Erythroblast (primary cell): ENCODE measurements around the gene GNG13.
"Not testable (repeated sequence)": the region's sequence is repeated elsewhere in the genome, so short reads cannot be mapped to it uniquely, and the experiment has no call there.

ENCODE experiments used
- DNase-seq, 2 experiments: peaks; one replicate each; lab custom pipeline; 2025; lab: John Stamatoyannopoulos, UW
- GATA1 ChIP-seq: IDR thresholded peaks from 2 replicates; pipeline ENCODE4 v1.6.1; 2011; ENCODE audit warnings: low read depth, mild to moderate bottlenecking, control low read depth, low read length, moderate library complexity
- POLR2A ChIP-seq: IDR thresholded peaks from 2 replicates; pipeline ENCODE4 v1.6.1; 2011; ENCODE audit warnings: mild to moderate bottlenecking, low read length

GNG13 gene

DNA sequence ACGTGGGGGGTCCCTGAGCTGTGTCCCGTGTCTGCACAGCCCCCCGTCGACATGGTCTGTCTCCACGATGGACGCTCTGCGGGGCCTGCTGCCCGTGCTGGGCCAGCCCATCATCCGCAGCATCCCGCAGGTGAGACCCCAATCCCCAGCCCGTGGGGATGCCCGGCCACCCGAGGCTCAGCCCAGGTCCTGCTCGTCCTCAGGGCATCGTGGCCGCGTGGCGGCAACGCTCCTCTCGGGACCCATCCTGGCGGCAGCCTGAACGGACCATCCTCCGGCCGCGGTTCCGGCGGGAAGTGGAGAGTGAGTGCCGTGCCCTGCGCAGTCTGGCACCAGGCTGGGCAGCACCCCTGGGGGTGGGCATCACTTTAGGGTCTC is 35.1 kb downstream of the GNG13 start:
- no peak for TF ChIP-seq GATA1
- no peak for TF ChIP-seq POLR2A

DNA sequence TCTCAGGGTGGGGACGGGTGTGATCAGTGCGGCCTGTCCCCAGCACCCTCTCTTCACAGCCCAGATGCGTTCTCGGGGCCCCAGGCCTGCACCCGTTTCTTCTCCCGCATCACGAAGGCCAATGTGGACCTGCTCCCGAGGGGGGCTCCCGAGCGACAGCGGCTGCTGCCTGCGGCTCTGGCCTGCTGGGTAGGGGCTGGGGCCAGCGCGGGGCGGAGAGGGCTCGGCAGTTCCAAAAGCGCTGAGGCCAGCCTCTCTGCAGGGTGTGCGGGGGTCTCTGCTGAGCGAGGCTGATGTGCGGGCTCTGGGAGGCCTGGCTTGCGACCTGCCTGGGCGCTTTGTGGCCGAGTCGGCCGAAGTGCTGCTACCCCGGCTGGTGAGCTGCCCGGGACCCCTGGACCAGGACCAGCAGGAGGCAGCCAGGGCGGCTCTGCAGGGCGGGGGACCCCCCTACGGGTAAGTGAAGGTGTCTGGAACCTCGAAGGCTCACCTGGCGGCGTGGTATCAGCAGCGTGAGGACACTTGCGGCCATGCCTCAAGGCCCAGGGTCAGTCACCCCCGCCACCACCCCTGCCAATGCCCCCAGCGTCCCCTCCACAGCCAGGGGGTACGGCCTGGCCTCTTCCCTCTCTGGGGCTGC is 35.6 kb downstream of the GNG13 start:
- TF ChIP-seq POLR2A (no peak), GATA1 (no peak)
- no peak for DNase-seq

More for the DNA sequence above, 35.1 kb downstream of the GNG13 start:
- DNase-seq, result no peak

DNA sequence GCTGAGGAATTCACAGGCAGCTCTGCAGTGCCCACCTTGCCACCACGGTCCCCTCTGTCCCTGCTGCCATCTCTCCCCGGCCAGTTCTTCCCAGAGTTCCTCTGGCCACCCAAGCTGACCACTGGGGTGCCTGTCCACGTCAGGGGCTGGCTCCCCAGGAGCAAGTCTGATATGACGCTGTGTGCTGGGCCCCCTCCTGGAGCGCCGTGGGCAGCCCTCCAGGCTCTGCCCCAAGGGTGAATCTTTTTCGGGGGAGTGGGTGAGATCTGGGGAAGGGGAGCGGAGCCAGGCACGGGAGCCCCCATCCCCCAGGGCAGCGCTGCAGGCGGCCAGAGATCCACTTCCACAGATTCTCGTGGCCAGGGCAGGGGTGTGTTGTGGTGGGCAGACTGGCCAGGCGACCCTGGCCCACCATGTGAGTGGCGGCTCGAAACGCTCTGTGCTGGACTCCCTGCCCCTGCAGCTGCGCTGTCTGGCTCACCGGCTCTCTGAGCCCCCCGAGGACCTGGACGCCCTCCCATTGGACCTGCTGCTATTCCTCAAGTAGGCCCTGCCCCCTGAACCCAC is 36.3 kb downstream of the GNG13 start:
- DNase-seq, result no peak
- TF ChIP-seq POLR2A (no peak), GATA1 (no peak)

DNA sequence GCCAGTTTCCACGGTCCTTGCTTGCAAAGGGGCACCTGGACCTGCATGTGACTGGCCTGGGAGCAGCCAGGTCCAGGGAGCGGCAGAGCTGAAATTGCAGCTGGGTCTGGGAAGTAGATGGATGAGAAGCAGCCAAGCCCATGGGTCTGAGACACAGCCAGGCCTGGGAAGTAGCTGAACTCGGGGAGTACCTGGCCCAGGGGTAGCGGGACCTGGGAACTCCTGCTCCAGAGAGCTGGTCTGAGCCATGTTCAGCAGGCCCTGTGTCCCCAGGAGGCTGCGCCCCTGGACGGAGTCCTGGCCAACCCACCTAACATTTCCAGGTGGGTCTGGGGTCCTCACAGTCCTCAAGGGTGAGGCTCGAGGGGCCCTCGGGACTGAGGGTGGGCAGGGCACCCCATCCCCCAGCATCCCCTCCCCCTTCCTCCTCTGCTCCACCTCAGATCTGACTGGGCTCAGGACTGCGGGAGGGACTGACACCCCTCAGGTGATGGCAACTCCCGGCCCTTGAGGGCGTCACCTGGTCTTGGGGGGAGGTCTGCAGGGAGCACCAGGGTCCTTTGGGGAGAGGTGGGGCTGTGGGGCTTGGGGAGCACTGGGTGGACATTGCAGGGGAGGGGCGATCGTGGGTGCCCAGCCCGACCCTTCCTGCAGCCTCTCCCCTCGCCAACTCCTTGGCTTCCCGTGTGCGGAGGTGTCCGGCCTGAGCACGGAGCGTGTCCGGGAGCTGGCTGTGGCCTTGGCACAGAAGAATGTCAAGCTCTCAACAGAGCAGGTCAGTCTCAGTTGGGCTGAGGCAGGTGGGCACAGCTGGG is 37.0 kb downstream of the GNG13 start:
- no peak for DNase-seq
- TF ChIP-seq POLR2A (no peak), GATA1 (no peak)

DNA sequence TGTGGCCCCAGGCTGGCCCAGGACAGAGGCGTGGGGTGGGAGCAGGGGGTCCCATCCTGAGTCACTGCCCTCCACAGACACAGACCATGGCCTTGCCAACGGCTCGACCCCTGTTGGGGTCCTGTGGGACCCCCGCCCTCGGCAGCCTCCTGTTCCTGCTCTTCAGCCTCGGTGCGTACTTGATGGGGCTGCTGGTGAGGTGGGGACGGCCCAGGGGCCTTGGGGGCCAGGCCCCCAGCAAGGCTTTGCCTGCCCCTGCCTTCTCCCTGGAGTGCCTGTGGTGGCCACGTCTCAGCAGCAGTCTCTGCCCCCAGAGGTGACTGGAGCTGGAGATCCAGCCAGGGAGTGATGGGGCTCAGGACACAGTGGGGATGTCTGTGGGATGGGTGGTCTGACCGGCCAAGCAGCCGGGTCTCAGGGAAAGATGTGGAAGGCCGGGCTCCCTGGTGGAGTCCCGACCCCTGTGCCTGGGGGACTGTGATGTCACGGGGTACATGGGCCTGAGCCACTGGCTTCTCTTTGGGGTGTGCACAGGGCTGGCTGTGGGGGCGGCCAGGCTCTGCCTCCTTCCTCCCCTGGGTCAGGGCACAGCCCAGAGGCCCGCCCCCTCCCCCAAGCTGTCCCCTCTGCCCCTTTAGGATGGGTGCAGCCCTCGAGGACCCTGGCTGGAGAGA is 37.8 kb downstream of the GNG13 start:
- TF ChIP-seq GATA1, result no peak
- no peak for TF ChIP-seq POLR2A

DNA sequence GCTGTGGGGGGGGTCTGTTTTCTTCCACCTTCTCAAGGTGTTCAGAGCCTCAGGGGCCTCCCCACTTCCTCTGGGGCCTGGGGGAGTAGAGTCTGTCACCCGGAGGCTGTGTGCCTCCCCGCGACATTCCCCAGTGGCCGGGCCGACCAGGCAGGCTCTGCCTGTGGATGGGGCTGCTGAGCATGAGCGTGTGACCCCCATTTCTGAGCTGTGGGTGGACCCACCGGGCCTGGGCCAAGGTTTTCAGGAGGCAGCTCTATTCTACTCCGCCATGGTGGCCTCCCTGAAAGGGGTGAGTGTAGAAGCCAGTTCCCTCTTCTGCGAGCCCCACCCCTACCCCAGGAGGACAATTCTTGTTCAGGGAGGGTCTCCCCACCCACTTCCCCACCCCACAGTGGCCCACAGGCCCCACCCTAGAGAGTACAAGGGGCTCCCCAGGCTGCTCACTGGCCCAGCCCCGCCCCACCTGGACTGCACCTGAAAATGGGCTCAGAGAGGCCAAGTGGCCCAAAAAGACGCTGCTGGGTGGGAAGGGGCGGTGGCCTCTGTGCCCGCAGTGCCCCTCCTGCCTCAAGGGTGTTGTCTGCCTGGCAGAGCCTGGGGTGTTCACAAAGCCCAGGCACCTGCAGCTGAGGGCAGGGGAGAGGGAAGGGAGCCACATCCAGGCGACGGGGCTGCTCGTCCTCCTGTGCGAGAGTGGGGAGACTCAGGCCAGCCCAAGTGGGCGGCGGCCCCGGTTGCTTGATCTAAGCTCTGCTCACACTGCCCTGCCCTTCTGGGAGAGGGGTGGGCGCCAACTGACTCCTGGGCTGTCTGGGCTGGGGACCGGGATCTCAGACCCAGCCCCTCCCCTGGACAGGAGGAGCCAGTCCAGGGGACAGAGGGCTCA is 38.7 kb downstream of the GNG13 start:
- no peak for DNase-seq
- TF ChIP-seq GATA1 (no peak), POLR2A (no peak)

More for the DNA sequence above, 37.8 kb downstream of the GNG13 start:
- no peak for DNase-seq

DNA sequence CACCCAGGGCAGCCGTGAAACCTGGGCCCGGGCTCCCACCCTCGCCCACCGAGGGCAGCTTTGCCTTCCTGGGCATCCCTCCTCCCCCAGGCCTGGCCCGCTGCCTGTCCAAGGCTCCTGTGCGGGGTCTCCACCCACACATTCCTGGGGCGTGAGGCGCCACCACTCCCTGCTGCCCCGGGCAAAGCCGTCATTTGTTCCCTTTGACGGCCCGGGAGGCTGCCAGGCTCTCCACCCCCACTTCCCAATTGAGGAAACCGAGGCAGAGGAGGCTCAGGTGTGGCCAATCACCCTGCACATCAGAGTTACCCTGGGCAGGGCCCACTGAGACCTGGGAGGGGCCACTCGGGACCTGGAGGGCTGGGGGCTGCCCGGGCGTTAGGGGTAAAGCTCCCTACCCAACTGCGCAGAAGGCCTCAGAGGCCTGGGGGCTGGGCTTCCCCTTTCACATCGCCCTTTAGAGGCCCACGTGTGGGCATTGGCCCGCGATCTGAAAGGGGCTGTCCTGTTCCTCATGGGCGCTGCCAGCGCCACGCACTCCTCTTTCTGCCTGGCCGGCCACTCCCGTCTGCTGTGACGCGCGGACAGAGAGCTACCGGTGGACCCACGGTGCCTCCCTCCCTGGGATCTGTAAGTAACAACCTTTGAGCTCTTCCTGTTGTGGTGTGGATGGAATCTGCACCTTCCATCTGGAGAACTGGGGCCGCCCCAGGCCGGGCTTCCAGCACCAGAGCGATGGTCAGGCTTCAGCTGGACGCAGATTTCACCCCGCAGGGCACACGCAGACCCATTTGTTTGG is 39.8 kb downstream of the GNG13 start, which contains the start of gene MSLN:
Gene MSLN (plus strand): TSS at position 190 of the 799 bp plus-strand sequence. CDS start 1,947 bp downstream, outside the sequence.
- TF ChIP-seq POLR2A (no peak), GATA1 (no peak)
- no peak for DNase-seq

DNA sequence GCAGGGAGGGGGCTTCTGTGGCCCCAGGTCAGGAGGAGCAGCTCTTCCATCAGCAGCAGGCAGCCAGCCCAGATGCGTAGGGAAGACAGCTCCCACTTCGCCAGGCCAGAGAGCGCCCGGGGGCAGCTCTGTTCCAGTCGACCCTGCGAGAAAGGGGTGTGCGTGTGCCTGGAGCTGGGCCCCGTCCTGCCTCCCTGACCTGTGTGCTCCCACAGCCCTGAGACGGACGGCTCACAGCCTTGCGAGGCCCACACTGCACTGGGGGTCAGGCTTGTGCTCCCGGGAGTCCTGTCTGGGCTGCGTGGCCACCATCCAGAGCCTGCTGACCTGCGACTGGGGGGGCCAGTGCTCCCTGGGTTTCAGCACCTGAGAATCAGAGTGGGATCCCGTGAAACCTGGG is 40.5 kb downstream of the GNG13 start:
- no peak for DNase-seq
- TF ChIP-seq POLR2A (no peak), GATA1 (no peak)

DNA sequence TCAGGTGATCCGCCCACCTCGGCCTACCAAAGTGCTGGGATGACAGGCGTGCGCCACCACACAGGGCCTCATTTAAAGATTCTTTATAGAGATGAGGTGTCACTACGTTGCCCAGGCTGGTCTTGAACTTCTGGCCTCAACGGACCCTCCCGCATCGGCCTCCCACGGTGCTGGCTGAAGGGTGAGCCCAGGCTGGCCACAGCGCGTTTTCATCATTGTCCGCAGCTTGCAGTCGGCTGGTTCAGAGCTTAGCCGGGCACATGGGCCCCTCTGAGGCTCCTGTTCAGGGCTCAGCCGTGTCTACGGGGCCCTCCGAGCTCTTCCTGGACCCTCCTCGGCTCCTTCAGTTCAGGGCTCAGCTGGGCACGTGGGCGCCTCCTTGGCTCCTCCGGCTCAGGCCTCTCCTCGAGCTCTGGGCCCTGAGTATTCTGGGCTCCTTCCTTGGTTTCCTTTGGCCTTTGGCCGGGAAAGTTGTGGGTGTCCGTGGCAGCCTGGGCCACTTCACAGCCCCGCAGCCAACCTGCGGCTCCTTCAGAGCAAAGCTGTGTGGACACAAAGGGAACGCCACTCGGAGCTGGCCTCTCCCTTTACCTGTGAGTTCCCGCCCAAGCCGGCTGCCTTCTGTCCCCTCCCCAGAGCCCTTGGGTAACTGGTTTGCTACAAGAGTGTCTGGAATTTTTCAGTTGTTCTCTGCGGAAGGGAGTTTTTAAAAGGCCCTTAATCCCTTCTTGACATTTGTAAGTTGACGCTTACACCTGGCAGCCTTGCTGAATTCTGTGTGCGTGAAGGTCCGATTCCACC is 41.2 kb downstream of the GNG13 start:
- no peak for DNase-seq

DNA sequence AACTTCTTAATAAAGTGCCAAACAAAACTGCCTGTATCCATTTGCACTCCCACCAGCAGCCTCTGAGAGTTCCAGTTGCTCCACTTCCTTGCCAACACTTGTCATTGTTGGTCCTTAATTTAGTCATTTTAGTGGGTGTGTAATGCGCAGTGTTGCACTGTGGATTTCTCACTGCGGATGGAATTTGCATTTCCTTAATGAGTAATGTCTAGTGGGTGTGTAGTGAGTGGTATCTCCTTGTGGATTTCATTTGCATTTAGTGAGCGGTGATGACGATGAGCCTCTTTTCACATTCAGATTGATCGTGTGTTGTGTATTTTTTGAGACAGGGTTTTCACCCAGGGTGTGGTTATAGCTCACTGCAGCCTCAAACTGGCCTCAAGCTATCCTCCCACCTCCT is 44.1 kb downstream of the GNG13 start:
- TF ChIP-seq GATA1, result no peak
- TF ChIP-seq POLR2A, result no peak
- no peak for DNase-seq

More for the DNA sequence above, 41.2 kb downstream of the GNG13 start:
- TF ChIP-seq POLR2A (no peak), GATA1 (no peak)

DNA sequence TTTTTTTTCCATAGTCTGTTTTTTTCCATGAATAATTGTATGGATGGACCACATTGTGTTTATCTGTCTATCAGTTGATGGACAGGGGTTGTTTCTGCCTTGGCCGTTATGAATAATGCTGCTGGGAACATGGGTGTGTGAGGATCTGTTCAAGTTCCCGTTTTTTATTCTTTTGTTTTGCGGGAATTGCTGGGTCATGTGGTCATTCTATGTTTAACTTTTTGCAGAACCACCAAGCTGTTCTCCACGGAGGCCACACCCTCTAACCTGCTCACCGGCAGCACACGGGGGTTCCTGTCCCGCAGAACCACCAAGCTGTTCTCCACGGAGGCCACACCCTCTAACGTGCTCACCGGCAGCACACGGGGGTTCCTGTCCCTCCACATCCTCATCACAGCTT is 45.9 kb downstream of the GNG13 start:
- no peak for DNase-seq
- TF ChIP-seq POLR2A (no peak), GATA1 (no peak)

DNA sequence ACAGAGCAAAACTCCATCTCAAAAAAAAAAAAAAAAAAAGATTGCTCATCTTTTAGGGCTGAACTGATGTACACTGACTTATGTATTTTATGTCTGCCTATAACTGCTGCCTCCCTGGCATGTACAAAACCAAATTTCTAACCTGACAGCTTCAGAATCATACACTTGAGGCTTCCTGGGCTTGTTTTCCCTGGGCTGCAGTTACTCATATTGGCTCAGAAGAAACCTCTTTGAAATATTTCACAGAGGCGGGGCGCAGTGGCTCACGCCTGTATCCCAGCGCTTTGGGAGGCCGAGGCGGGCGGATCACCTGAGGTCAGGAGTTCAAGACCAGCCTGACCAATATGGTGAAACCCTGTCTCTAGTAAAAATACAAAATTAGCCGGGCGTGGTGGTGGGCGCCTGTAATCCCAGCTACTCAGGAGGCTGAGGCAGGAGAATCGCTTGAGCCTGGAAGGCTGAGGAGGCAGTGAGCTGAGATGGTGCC is 46.4 kb downstream of the GNG13 start:
- DNase-seq, result not testable (repeated sequence)
